HG03159 (cell line): ENCODE results near the gene ICAM5.

Source experiments
- ATAC-seq: cut with Tn5 transposase; IDR thresholded peaks from one replicate; pipeline ENCODE4 v1.9.1; 2021; ENCODE audit warnings: mild to moderate bottlenecking, moderate library complexity; ENCODE audit not compliant: unreplicated experiment

Gene ICAM5

GRCh38 chr19:10290357-10290875, 664 bp downstream of the ICAM5 start:
- ATAC-seq, result no peak

- ATAC-seq, result no peak
Measured at GRCh38 chr19:10290876-10291553, 1.3 kb downstream of the ICAM5 start.

- no peak for ATAC-seq
Measured at GRCh38 chr19:10291554-10292205, 1.9 kb downstream of the ICAM5 start.

GRCh38 chr19:10292206-10292788, 2.5 kb downstream of the ICAM5 start:
- ATAC-seq, result peak; percentile 45

GRCh38 chr19:10292789-10293636, 3.3 kb downstream of the ICAM5 start:
- no peak for ATAC-seq

GRCh38 chr19:10293637-10294367, 4.0 kb downstream of the ICAM5 start:
- ATAC-seq, result no peak

GRCh38 chr19:10294368-10294697, 4.6 kb downstream of the ICAM5 start:
- no peak for ATAC-seq

GRCh38 chr19:10295305-10295846, 5.6 kb downstream of the ICAM5 start:
- no peak for ATAC-seq

- ATAC-seq, result no peak
Measured at GRCh38 chr19:10295847-10296591, 6.3 kb downstream of the ICAM5 start.

- no peak for ATAC-seq
Measured at GRCh38 chr19:10299545-10300458, 10.1 kb downstream of the ICAM5 start.

GRCh38 chr19:10305139-10305806, 15.5 kb downstream of the ICAM5 start:
- ATAC-seq, result no peak

- ATAC-seq, result no peak
Measured at GRCh38 chr19:10306327-10306726, 16.6 kb downstream of the ICAM5 start.

GRCh38 chr19:10309423-10309822, 19.7 kb downstream of the ICAM5 start, which contains the start of gene ZGLP1:
Gene ZGLP1, minus strand, starts transcription at chr19:10309815.
- ATAC-seq, result no peak

GRCh38 chr19:10315335-10316214, 25.8 kb downstream of the ICAM5 start, which contains the start of gene FDX2:
Gene FDX2, minus strand, starts transcription at chr19:10316015. Its CDS starts 19 bp downstream, at chr19:10315996.
- peak; percentile 74 for ATAC-seq

GRCh38 chr19:10316229-10317044, 26.7 kb downstream of the ICAM5 start:
- ATAC-seq, result peak; percentile 16
